Activated naive CD8-positive, alpha-beta T cell treated with anti-CD3 and anti-CD28 coated beads for 36 hours (primary cell): Measurements from ENCODE around the gene VEGFC. TPM values are rescaled to one million over a fixed set of nuclear protein-coding genes. Genes with fewer than 3 reads are reported as not detected.

Experiments
- DNase-seq: peaks from one replicate; pipeline ENCODE4 v3.0.0; 2021
- H3K27ac Mint-ChIP-seq: one replicate; pipeline ENCODE4 v1.8.0; 2022; ENCODE audit warnings: mild to moderate bottlenecking, moderate library complexity, mixed read lengths
- H3K27me3 Mint-ChIP-seq: one replicate; pipeline ENCODE4 v1.8.0; 2022; ENCODE audit warnings: mild to moderate bottlenecking, mixed read lengths
- H3K36me3 Mint-ChIP-seq: one replicate; pipeline ENCODE4 v1.8.0; 2021; ENCODE audit warnings: mild to moderate bottlenecking, mixed read lengths
- H3K4me1 Mint-ChIP-seq: one replicate; pipeline ENCODE4 v1.8.0; 2021; ENCODE audit warnings: mixed read lengths
- H3K4me3 Mint-ChIP-seq: one replicate; pipeline ENCODE4 v1.8.0; 2022; ENCODE audit warnings: mild to moderate bottlenecking, moderate library complexity, mixed read lengths
- H3K9me3 Mint-ChIP-seq: one replicate; pipeline ENCODE4 v1.8.0; 2022; ENCODE audit warnings: mixed read lengths
- total RNA-seq, 2 experiments: library from RNA; stranded (reverse); gene quantifications; one replicate each; pipeline ENCODE4 v1.2.3, GENCODE V29; 2021

Gene VEGFC
- total RNA-seq, 2 experiments from 2014 or later = not detected

GRCh38 chr4:176645246-176645960, 147.3 kb downstream of the VEGFC start:
- no peak for DNase-seq
- Mint-ChIP-seq H3K9me3 (no peaks in the 10 kb centered on the region), H3K27me3 (no peaks in the 10 kb centered on the region), H3K4me3 (no peak overlapping the region), H3K27ac (no peak overlapping the region), H3K4me1 (no peaks in the 10 kb centered on the region), H3K36me3 (no peaks in the 10 kb centered on the region)

DNA sequence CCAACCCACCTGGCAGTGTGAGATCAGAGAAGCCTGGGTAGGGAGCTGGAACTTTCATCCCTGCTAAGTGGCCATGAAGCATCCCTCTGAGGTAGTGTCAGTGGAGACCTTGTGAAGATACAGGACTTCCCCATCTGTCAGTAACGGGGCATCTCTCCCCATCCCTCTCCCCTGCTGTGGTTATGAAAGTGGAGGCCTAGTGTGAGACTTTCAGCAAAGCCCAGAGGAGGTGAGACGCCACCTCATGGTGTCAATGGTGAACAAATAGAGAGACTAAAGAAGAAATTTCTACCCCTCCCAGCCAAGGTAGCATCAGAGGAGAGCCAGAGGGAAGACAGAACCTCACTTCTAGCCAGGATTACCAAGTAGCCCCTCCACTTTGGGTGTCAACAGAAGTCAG, 150.2 kb downstream of the VEGFC start:
- Mint-ChIP-seq H3K4me1 (no peaks in the 10 kb centered on the region), H3K9me3 (no peaks in the 10 kb centered on the region), H3K4me3 (no peak overlapping the region), H3K27ac (no peak overlapping the region), H3K36me3 (no peaks in the 10 kb centered on the region), H3K27me3 (no peaks in the 10 kb centered on the region)
- no peak for DNase-seq

DNA sequence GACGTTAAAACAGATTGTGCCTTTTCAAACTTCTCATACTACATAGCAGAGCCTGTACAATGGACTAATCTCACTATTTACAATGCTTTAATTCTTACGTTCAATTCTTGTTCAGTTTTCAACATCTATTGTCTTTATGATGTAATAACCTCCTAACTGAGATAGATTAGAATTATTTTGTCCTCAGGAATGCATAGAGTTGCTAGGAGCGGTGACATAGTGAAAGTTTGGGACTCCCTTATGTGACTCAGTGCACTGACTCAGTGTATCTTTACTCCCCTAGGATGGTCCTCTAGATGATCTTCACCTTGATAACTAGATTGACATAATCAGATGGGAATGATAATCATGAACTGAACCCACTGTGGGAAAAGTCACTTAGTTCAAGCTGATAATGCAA, 151.5 kb downstream of the VEGFC start:
- H3K27ac Mint-ChIP-seq = no peak overlapping the region

DNA sequence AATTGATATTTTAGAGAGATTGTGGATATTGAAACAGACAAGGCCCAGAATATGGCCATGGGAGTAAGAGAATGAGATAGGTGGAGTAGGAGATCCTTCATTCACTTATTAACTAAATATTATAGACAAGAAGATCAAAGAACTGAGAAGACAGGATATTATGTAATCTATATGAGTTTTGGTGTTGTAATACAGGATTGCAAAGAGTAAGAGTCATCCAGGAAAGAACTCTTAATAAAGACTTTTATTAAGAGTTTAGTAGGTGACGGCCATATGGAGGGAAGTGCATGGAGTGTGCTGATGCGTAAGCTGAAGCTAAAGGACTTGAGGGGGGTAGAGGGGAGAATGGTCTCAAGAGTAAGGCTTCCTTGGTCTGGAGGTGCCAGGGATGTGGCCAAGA, 153.7 kb downstream of the VEGFC start:
- no peaks in the 10 kb centered on the region for H3K27me3 Mint-ChIP-seq
- no peaks in the 10 kb centered on the region for H3K36me3 Mint-ChIP-seq
- no peak overlapping the region for H3K27ac Mint-ChIP-seq
- H3K4me1 Mint-ChIP-seq = no peaks in the 10 kb centered on the region
- no peaks in the 10 kb centered on the region for H3K9me3 Mint-ChIP-seq
- no peak overlapping the region for H3K4me3 Mint-ChIP-seq
- DNase-seq = no peak

More for the DNA sequence above, 151.5 kb downstream of the VEGFC start:
- no peaks in the 10 kb centered on the region for H3K4me1 Mint-ChIP-seq
- no peak overlapping the region for H3K4me3 Mint-ChIP-seq
- H3K27me3 Mint-ChIP-seq = no peaks in the 10 kb centered on the region
- no peak for DNase-seq
- no peaks in the 10 kb centered on the region for H3K36me3 Mint-ChIP-seq
- no peaks in the 10 kb centered on the region for H3K9me3 Mint-ChIP-seq

DNA sequence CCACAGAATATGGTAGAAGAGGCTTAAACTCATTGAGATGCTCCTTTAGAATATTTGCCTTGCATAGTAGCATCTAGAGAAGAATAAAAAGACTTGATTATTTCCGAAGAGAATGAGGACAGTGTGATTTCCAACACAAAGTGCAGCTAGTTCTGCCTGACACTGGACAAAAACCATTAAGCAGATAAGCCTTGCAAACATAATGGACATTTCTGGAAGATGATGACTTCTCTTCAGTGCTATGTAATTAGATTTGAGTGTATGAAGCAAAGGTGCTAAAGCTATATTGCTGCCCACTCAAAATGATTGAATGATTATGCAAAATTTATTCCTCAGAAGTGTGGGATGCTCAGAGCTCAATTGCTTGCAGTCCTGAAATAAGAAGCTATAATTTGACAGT, 156.4 kb downstream of the VEGFC start:
- no peaks in the 10 kb centered on the region for H3K27me3 Mint-ChIP-seq
- no peak overlapping the region for H3K4me3 Mint-ChIP-seq
- no peak overlapping the region for H3K27ac Mint-ChIP-seq
- no peaks in the 10 kb centered on the region for H3K9me3 Mint-ChIP-seq
- DNase-seq = no peak
- H3K4me1 Mint-ChIP-seq = no peaks in the 10 kb centered on the region
- H3K36me3 Mint-ChIP-seq = no peaks in the 10 kb centered on the region

- Mint-ChIP-seq H3K36me3 (no peaks in the 10 kb centered on the region), H3K27ac (no peak overlapping the region), H3K4me3 (no peak overlapping the region), H3K9me3 (no peaks in the 10 kb centered on the region), H3K4me1 (no peaks in the 10 kb centered on the region), H3K27me3 (no peaks in the 10 kb centered on the region)
- no peak for DNase-seq
These were observed 157.1 kb downstream of the VEGFC start for GRCh38 chr4:176635372-176636261.
